Natural killer cell (primary cell): ENCODE data around the gene POLR2E. TPM values are rescaled to one million over a fixed set of nuclear protein-coding genes. Genes with fewer than 3 reads are reported as not detected.
A peak's percentile ranks its signal among the peaks of the same experiment; 100 is the strongest.

Experiments
- ATAC-seq, 3 donors: fragments of 150-1000 bp in 2 of 3; fragments of 200-7000 bp in 1 of 3; cut with Tn5 transposase; 1 replicate in 1 of 3; 2 replicates in 2 of 3; pipeline ENCODE4 v1.10.0; 2021; ENCODE audit warnings: mild to moderate bottlenecking in 2 of 3, moderate library complexity in 2 of 3
- DNase-seq, 2 donors: peaks; one replicate each; pipeline versions ENCODE4 v3.0.0 to v3.0.0-alpha.2; 2013 to 2021; ENCODE audit warnings: mixed read lengths in 1 of 2
- H3K27ac ChIP-seq: one replicate; pipeline ENCODE4 v1.5.1; 2013; ENCODE audit warnings: mild to moderate bottlenecking, low read length
- H3K27me3 ChIP-seq: one replicate; pipeline ENCODE4 v1.6.1; 2013; ENCODE audit warnings: low read length; ENCODE audit not compliant: control insufficient read depth, insufficient read depth
- H3K36me3 ChIP-seq: one replicate; pipeline ENCODE4 v1.6.1; 2013; ENCODE audit warnings: low read length; ENCODE audit not compliant: control insufficient read depth, insufficient read depth
- H3K4me1 ChIP-seq: one replicate; pipeline ENCODE4 v1.6.1; 2013; ENCODE audit warnings: low read length; ENCODE audit not compliant: control insufficient read depth, insufficient read depth
- H3K4me3 ChIP-seq: one replicate; pipeline ENCODE4 v1.5.1; 2013; ENCODE audit warnings: low read length
- H3K9me3 ChIP-seq: one replicate; pipeline ENCODE4 v1.6.1; 2013; ENCODE audit warnings: low read length; ENCODE audit not compliant: control insufficient read depth, insufficient read depth
- H3K27ac Mint-ChIP-seq, 2 donors: one replicate each; pipeline ENCODE4 v1.8.0; 2022; ENCODE audit warnings: mild to moderate bottlenecking in 2 of 2, mixed read lengths in 2 of 2, moderate library complexity in 1 of 2
- H3K27me3 Mint-ChIP-seq, 2 donors: one replicate each; pipeline ENCODE4 v1.8.0; 2022; ENCODE audit warnings: low read depth in 2 of 2, mixed read lengths in 2 of 2
- H3K36me3 Mint-ChIP-seq: one replicate; pipeline ENCODE4 v1.8.0; 2022; ENCODE audit warnings: mixed read lengths
- H3K4me1 Mint-ChIP-seq, 2 donors: one replicate each; pipeline ENCODE4 v1.8.0; 2022; ENCODE audit warnings: mixed read lengths in 2 of 2
- H3K4me3 Mint-ChIP-seq: one replicate; pipeline ENCODE4 v1.8.0; 2022; ENCODE audit warnings: mild to moderate bottlenecking, moderate library complexity, mixed read lengths
- H3K9me3 Mint-ChIP-seq, 2 donors: one replicate each; pipeline ENCODE4 v1.8.0; 2022; ENCODE audit warnings: mixed read lengths in 2 of 2
- CTCF ChIP-seq: fragments of 200-600 bp; IDR thresholded peaks from one replicate; pipeline ENCODE4 v1.8.0; 2022; ENCODE audit warnings: antibody characterized with exemption
- WGBS: methylation state at CpG from one replicate; pipeline ENCODE4 v1.1.7; 2013; ENCODE audit warnings: missing lambda C conversion rate; ENCODE audit not compliant: insufficient coverage; 5-methylcytosine and 5-hydroxymethylcytosine counted together
- intact Hi-C: fragments of 100-400 bp; cut with micrococcal nuclease; formaldehyde crosslinking; loops from one replicate; pipeline ENCODE4 v1.14.2; 2022
- total RNA-seq, 4 donors: library from RNA; stranded (reverse); fragments of 120-200 nt in 1 of 4; gene quantifications; one replicate each; pipeline versions ENCODE4 v1.2.3 to v1.2.4, GENCODE V29; 2013 to 2022

POLR2E gene
- total RNA-seq, 3 donors from 2014 or later (not counting 1 experiment from before 2014, with no cell fraction given): 77.3 to 105 (median 91.6) TPM

GRCh38 chr19:1057176-1057855 is 37.9 kb downstream of the POLR2E start:
- Mint-ChIP-seq H3K4me3 (no peak overlapping the region), H3K36me3 (no peaks in the 10 kb centered on the region), H3K4me1 (peaks cover 14 to 17% of the 10 kb centered on the region in 2 donors), H3K9me3 (no peaks in the 10 kb centered on the region), H3K27ac (peak overlapping the region; percentile 54 to 71), H3K27me3 (no peaks in the 10 kb centered on the region)
- Histone ChIP-seq H3K4me3 (no peak overlapping the region), H3K27ac (no peak overlapping the region), H3K36me3 (peaks cover 30% of the 10 kb centered on the region), H3K27me3 (no peaks in the 10 kb centered on the region), H3K4me1 (peaks cover 8% of the 10 kb centered on the region), H3K9me3 (peaks cover 27% of the 10 kb centered on the region)
- peak; percentile 18 for TF ChIP-seq CTCF
- WGBS: 28% methylated on average over 2 of the region's 3 CpGs
- ATAC-seq (peak; percentile 53 to 91 (median 85)), DNase-seq (peak in 1 of 2 donors; percentile 77)
- intact Hi-C loops: loop anchor here (5.0 kb wide), 1 partner anchor 135 kb away; no protein-coding TSS in a partner anchor

GRCh38 chr19:1055886-1056620 is 39.1 kb downstream of the POLR2E start:
- no peaks in the 10 kb centered on the region for H3K36me3 Mint-ChIP-seq
- no peaks in the 10 kb centered on the region for H3K27me3 Mint-ChIP-seq
- intact Hi-C loops: loop anchor here (5.0 kb wide), 1 partner anchor 136 kb away; no protein-coding TSS in a partner anchor
- 96% methylated on average over 18 of the region's 20 CpGs for WGBS
- ATAC-seq (no peak), DNase-seq (no peak)
- no peak overlapping the region for H3K27ac Mint-ChIP-seq
- H3K4me1 Mint-ChIP-seq: peaks cover 14 to 17% of the 10 kb centered on the region in 2 donors
- no peak for TF ChIP-seq CTCF
- peaks cover 8% of the 10 kb centered on the region for H3K4me1 ChIP-seq
- H3K9me3 Mint-ChIP-seq: no peaks in the 10 kb centered on the region
- H3K27me3 ChIP-seq: no peaks in the 10 kb centered on the region
- no peak overlapping the region for H3K27ac ChIP-seq
- no peak overlapping the region for H3K4me3 ChIP-seq
- H3K9me3 ChIP-seq: peaks cover 27% of the 10 kb centered on the region
- H3K4me3 Mint-ChIP-seq: no peak overlapping the region
- peaks cover 34% of the 10 kb centered on the region for H3K36me3 ChIP-seq

GRCh38 chr19:1055028-1055425 is 40.1 kb downstream of the POLR2E start:
- WGBS: 90% methylated on average over 14 of the region's 14 CpGs
- H3K4me1 Mint-ChIP-seq: peaks cover 14 to 17% of the 10 kb centered on the region in 2 donors

More at GRCh38 chr19:1055028-1055425, 40.1 kb downstream of the POLR2E start:
- DNase-seq (no peak), ATAC-seq (no peak)
- H3K27ac ChIP-seq: no peak overlapping the region
- no peaks in the 10 kb centered on the region for H3K36me3 Mint-ChIP-seq
- intact Hi-C loops: loop anchor here (5.0 kb wide), 1 partner anchor 137 kb away; no protein-coding TSS in a partner anchor
- no peaks in the 10 kb centered on the region for H3K27me3 ChIP-seq
- peaks cover 38% of the 10 kb centered on the region for H3K36me3 ChIP-seq
- no peak overlapping the region for H3K4me3 ChIP-seq
- peaks cover 8% of the 10 kb centered on the region for H3K4me1 ChIP-seq
- no peaks in the 10 kb centered on the region for H3K9me3 Mint-ChIP-seq
- TF ChIP-seq CTCF: no peak
- no peak overlapping the region for H3K4me3 Mint-ChIP-seq
- no peaks in the 10 kb centered on the region for H3K27me3 Mint-ChIP-seq
- H3K9me3 ChIP-seq: peaks cover 27% of the 10 kb centered on the region
- H3K27ac Mint-ChIP-seq: no peak overlapping the region
